Spleen (tissue), 7 donors: ENCODE measurements around the gene CHRM5.

Experiments
- POLR2A ChIP-seq, 3 donors: fragments of 450-650 bp; IDR thresholded peaks; one replicate each; pipeline ENCODE4 v1.5.1; 2017; ENCODE audit warnings: antibody characterized with exemption in 3 of 3, mild to moderate bottlenecking in 1 of 3
- TF ChIP-seq, protein P1 (sequence below), 11 experiments: fragments of 200-600 bp in 7 of 11; fragments of 450-650 bp in 4 of 11; sonication (generic) in 4 of 11; IDR thresholded peaks in 8 of 11; conservative IDR thresholded peaks in 3 of 11; 1 replicate in 7 of 11; 2 replicates in 4 of 11; pipeline versions ENCODE4 v1.4.0 to v1.8.0; 2016 to 2021; ENCODE audit warnings: antibody characterized with exemption in 11 of 11, inconsistent platforms in 4 of 11, mild to moderate bottlenecking in 1 of 11
- donor health status: DM: no; HTN: no; CAD: no; lungs with moderate emphysema.
- donor health status: DM: no; HTN: no; CAD: no.
- donor health status: DM: no; HTN: no; CAD: no.

DNA sequence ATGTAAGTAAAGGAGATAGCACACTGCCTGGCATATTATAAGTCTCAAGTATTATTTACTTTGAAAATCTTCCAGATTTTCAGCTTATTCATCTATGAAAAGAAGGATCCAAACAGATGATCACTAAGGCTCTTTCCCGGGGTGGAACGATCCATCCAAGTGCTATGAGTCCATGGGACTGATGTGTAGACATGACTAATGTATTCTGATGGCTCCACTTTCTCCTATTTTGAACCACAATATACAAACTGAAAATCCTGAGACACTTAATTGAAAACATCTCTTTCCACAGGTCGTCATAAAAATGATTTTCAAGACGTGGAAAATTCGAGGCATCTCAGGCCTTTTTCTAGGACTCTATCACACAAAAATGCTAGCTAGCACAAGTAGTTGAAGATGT, 33.4 kb upstream of the CHRM5 start:
- no peak for TF ChIP-seq POLR2A (IDR thresholded peaks at IDR 0.05)
- TF ChIP-seq, protein P1, sequence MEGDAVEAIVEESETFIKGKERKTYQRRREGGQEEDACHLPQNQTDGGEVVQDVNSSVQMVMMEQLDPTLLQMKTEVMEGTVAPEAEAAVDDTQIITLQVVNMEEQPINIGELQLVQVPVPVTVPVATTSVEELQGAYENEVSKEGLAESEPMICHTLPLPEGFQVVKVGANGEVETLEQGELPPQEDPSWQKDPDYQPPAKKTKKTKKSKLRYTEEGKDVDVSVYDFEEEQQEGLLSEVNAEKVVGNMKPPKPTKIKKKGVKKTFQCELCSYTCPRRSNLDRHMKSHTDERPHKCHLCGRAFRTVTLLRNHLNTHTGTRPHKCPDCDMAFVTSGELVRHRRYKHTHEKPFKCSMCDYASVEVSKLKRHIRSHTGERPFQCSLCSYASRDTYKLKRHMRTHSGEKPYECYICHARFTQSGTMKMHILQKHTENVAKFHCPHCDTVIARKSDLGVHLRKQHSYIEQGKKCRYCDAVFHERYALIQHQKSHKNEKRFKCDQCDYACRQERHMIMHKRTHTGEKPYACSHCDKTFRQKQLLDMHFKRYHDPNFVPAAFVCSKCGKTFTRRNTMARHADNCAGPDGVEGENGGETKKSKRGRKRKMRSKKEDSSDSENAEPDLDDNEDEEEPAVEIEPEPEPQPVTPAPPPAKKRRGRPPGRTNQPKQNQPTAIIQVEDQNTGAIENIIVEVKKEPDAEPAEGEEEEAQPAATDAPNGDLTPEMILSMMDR (IDR thresholded peaks at IDR 0.05 in 8 of 11, conservative IDR thresholded peaks at IDR 0.05 in 3 of 11) = no peak
